GM19463 (cell line): ENCODE data around the gene KATNB1.
A peak's percentile ranks its signal among the peaks of the same experiment; 100 is the strongest.

ENCODE experiments used
- ATAC-seq: cut with Tn5 transposase; IDR thresholded peaks from one replicate; pipeline ENCODE4 v1.9.1; 2021; ENCODE audit warnings: mild to moderate bottlenecking, moderate library complexity; ENCODE audit not compliant: unreplicated experiment

KATNB1 gene

GRCh38 chr16:57755061-57755684 is 19.6 kb downstream of the KATNB1 start:
- ATAC-seq: no peak

DNA sequence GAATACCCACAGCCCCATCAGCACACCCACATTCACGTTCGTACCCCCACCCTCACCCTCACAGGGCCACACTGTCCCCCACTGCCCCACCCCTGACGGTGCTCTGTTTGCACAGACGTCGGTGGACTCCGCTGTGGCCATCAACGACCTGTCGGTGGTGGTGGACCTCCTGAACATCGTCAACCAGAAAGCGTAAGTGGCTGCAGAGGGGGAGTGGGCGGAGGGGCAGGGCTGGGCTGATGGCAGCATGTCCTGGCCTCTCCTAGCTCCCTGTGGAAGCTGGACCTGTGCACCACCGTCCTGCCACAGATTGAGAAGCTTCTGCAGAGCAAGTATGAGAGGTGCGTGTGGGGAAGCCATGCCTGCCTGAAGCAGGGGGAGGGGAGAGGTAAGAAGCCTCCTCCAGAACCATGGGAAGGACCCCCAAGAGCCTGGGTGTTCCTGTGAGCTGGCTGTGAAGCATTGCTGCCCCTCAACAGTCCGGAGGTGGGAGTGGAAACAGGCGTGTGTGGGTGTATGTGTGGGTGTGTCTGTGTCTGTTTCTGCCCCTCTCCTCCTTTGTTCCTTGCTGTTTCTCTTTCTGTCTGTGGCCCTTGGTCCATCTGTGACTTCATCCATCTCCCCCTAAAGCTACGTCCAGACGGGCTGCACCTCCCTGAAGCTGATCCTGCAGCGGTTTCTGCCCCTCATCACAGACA is 20.3 kb downstream of the KATNB1 start:
- ATAC-seq: no peak

- ATAC-seq: no peak
These were observed 21.1 kb downstream of the KATNB1 start for GRCh38 chr16:57756424-57757325.

DNA sequence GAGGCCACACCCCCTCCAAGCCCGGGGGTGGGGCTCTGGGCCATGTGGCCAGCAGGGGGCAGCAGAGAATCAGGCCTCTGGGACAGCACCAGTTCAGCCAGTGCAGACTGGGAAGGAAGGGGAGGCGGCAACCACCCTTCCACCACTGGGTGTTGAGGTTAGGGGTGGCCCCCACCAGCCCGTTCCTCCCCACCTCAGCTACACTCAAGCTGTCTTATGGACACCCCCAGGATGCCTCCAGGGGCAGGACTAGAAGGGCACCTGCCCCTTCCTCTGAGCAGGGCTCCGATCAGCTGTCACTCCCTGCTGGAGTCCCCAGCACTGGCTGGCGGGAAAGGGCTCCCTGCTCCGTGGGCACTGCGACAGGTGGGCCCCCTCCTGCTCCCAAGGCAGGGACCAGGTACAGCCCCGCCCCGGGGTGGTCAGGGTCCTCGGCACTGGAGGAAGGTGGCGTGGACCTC is 21.8 kb downstream of the KATNB1 start:
- peak; percentile 95 for ATAC-seq

GRCh38 chr16:57757883-57758282 is 22.3 kb downstream of the KATNB1 start:
- no peak for ATAC-seq

DNA sequence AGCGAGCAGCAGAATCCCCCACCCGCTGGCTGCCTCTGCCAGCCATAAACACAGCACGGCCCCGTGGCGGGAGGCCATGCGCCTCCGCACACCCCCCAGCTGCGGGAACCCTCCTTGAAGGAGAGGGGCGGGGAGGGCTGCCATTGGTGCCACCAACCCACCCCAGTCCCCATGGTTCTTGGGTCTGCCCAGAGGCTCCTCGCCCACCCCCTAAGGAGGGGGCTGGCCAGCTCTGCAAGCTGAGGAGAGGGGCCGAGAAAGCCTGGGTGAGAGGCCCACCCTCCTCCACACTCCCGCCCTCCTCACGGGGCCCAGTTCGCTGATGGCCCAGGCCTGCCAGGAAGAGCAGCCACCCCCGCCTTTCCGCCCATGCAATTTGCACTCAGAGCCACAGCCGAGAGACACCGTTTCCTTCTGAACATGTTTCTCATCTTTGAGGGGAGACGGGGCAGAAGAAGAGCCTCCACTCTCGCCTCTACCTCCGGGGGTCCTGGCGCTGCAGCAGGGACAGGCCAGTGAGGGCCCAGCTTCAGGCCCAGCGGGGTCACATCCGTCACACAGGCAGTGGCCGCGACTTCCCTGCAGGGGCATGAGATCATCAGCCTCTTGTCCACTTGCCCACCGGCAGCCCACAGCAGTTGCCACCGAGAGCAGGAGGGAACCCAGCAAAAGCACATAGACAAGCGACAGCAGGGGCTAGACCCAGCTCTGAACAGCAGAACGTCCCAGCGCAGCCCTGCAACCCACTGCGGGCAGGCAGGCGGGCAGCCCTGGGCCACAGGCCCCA is 23.0 kb downstream of the KATNB1 start:
- no peak for ATAC-seq

GRCh38 chr16:57759131-57759530 is 23.6 kb downstream of the KATNB1 start:
- ATAC-seq: no peak

- no peak for ATAC-seq
These were observed 24.2 kb downstream of the KATNB1 start for GRCh38 chr16:57759541-57760356.

GRCh38 chr16:57760357-57761160 is 25.0 kb downstream of the KATNB1 start:
- no peak for ATAC-seq

DNA sequence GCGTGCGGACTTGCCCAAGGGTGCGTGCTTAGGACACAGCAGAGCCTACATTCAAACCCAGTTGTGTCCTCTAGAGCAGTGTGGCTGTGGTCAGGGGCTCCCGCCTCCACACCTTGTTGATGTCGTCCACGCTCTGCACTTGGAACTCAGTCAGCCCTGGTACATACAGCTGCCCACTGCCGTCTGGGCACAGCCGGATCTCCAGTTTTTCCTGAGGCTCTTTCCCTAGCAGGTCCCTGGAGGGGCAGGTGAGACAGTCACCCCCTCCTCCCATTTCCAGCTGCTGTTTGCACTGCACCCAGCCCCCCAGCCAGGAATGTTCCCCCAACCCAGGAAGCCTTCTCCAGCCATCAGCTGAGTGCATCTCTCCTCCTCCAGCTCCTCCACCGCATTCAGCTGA is 25.7 kb downstream of the KATNB1 start:
- ATAC-seq: no peak

DNA sequence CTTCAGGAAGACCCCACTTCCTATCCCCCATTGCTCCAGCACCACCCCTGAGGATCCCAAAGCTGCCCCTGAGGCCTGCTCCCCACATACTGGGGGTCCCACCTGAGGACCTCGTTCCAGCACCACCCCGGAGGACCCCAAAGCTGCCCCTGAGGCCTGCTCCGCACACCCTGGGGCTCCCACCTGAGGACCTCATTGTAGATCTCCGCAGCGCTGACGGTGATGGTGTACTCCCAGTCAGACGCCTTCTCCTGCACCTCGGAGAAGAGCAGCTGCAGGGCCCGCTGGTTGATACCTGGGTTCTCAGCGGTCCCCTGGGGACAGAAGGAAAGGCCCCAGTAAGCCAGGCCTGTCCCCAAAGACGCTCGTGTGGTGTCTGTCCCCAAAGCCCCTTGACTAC is 26.4 kb downstream of the KATNB1 start:
- no peak for ATAC-seq

DNA sequence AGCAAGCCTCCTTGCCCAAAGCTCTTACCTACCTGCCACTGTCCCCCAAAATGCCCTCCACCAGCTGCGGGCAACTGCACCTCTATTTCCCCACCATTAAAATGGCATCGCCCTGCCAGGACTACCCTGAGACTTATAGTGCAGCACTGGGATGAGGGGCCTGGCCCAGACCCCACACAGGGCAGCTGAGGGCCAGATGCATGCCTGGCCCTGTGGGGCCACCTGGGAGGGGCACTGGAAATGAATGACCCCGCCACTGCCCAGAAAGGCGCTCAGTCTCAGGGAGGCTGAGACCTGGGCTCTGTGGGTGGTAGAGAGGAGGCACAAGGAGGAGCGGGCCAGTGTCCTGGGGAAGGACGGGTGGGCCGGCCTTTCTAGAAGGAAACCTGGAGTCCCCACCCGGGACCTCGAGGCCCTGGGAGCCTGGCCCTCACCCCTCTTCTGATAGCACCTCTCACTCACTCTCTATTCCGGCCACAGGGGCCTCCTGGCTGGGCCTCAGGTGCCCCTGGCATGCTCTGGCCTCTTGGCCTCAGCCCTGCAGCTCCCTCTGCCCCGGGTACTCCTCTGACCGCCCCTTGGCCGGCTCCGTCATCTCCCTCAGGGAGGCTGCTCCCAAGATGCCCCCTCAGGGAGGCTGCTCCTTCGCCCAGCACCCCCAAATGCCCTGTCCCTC is 26.9 kb downstream of the KATNB1 start:
- ATAC-seq: no peak

- no peak for ATAC-seq
These were observed 27.9 kb downstream of the KATNB1 start for GRCh38 chr16:57763285-57764005.

GRCh38 chr16:57764006-57764340 is 28.4 kb downstream of the KATNB1 start:
- ATAC-seq: no peak

- peak; percentile 37 for ATAC-seq
These were observed 29.0 kb downstream of the KATNB1 start for GRCh38 chr16:57764341-57765159.

GRCh38 chr16:57765160-57765728 is 29.7 kb downstream of the KATNB1 start:
- ATAC-seq: no peak
